Measurements from ENCODE around the gene TMEM121B. TPM values are rescaled to one million over a fixed set of nuclear protein-coding genes. Genes with fewer than 3 reads are reported as not detected.

Gene TMEM121B
- polyA plus RNA-seq, 3 donors = 1.4 to 3.2 (median 1.9) TPM

DNA sequence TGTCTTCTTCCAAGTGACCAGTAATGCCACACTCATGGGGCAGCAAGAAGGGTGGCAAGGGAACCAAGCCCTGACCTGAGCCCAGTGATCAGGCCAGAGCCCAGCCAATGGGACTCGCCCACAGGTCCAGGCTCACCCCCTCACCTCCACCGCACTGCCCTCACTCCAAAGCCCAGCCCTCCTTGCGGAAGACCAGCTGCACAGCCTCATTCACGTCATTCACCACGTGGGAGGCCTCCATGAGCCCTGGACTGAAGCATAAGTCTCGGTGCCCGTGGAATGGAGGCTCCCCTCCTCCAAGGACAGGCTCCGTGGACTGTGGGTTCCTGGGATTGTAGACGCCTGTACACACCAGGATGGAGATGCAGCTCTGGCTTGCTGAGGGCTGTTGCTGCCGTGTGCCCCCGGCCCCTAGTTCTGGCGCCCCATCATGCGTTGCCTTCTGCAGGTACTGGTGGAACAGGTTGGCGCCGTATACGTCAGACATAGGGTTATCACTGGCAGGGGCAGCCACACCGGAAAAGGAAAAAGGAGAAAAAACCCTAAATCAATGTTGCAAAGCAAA is 16.8 kb upstream of the TMEM121B start:
- no peak overlapping the region for H3K4me3 Mint-ChIP-seq
- no peaks in the 10 kb centered on the region for H3K9me3 Mint-ChIP-seq
- Histone ChIP-seq H3K27me3 (ENCODE audit: control insufficient read depth in 2 of 2, insufficient read depth in 2 of 2, low read length in 2 of 2) (no peaks in the 10 kb centered on the region), H3K4me2 (replicated peaks; ENCODE audit: extremely low read depth, low read length, poor library complexity, severe bottlenecking) (no peak overlapping the region), H3K4me1 (ENCODE audit: control insufficient read depth in 1 of 2, insufficient read depth in 2 of 2, low read length in 2 of 2) (no peaks in the 10 kb centered on the region), H2AFZ (ENCODE audit: insufficient read depth, low read depth, low read length, poor library complexity, severe bottlenecking) (no peak overlapping the region), H3K9ac (ENCODE audit: insufficient read depth, low read length, poor library complexity, severe bottlenecking) (no peak overlapping the region), H4K20me1 (ENCODE audit: insufficient read depth, low read length) (peaks cover 28% of the 10 kb centered on the region), H3K4me3 (replicated peaks in 1 of 3; ENCODE audit: low read depth in 2 of 3, low read length in 3 of 3) (no peak overlapping the region), H3K9me3 (replicated peaks in 1 of 2; ENCODE audit: control insufficient read depth in 1 of 2, insufficient read depth in 1 of 2, low read length in 2 of 2) (no peaks in the 10 kb centered on the region), H3K79me2 (ENCODE audit: insufficient read depth, low read length) (peaks cover 28% of the 10 kb centered on the region), H3K27ac (ENCODE audit: low read depth in 1 of 2, low read length in 2 of 2) (no peak overlapping the region), H3K36me3 (replicated peaks in 1 of 2; ENCODE audit: control insufficient read depth in 1 of 2, insufficient read depth in 2 of 2, low read length in 2 of 2) (peaks cover 70 to 74% of the 10 kb centered on the region in 2 donors)
- peak overlapping the region in 3 of 7 donors; percentile 10 to 74 (median 38) for H3K27ac Mint-ChIP-seq
- WGBS (ENCODE audit: insufficient coverage) = 98% methylated on average over 12 of the region's 17 CpGs
- H3K27me3 Mint-ChIP-seq (ENCODE audit: low read depth in 3 of 3) = peaks cover 0 to 6% (median 1%) of the 10 kb centered on the region in 3 donors
- no peak for DNase-seq
- peaks cover 63 to 83% of the 10 kb centered on the region in 2 donors for H3K36me3 Mint-ChIP-seq
- intact Hi-C loops (cut with micrococcal nuclease) = no loop called here
- H3K4me1 Mint-ChIP-seq = peaks cover 11% of the 10 kb centered on the region
- TF ChIP-seq, protein P1, sequence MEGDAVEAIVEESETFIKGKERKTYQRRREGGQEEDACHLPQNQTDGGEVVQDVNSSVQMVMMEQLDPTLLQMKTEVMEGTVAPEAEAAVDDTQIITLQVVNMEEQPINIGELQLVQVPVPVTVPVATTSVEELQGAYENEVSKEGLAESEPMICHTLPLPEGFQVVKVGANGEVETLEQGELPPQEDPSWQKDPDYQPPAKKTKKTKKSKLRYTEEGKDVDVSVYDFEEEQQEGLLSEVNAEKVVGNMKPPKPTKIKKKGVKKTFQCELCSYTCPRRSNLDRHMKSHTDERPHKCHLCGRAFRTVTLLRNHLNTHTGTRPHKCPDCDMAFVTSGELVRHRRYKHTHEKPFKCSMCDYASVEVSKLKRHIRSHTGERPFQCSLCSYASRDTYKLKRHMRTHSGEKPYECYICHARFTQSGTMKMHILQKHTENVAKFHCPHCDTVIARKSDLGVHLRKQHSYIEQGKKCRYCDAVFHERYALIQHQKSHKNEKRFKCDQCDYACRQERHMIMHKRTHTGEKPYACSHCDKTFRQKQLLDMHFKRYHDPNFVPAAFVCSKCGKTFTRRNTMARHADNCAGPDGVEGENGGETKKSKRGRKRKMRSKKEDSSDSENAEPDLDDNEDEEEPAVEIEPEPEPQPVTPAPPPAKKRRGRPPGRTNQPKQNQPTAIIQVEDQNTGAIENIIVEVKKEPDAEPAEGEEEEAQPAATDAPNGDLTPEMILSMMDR (IDR thresholded peaks at IDR 0.05) = no peak

DNA sequence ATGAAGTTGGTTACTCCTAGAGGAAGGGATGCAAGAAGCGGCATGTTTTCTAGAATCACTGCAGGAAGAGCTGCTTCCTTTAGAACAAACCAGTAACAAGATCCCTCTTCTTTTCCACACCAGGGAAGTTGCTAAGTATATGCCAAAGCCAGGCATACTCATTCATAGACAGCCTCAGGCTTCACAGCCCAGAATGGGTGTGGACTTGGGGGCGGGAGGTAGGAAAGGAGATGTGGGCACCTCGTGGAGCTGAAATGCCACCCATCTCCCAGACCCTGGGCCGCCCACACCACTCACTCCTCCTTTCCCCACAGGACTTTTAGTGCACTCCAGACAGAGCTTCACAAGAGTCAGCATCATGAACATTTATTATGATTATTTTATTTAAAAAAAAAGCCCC is 16.0 kb upstream of the TMEM121B start:
- WGBS (ENCODE audit: insufficient coverage) = no CpG with 5 or more reads among the region's 4 CpGs

More for the DNA sequence above, 16.0 kb upstream of the TMEM121B start:
- peaks cover 11% of the 10 kb centered on the region for H3K4me1 Mint-ChIP-seq
- Histone ChIP-seq H4K20me1 (ENCODE audit: insufficient read depth, low read length) (peaks cover 28% of the 10 kb centered on the region), H3K36me3 (replicated peaks in 1 of 2; ENCODE audit: control insufficient read depth in 1 of 2, insufficient read depth in 2 of 2, low read length in 2 of 2) (peaks cover 63 to 66% of the 10 kb centered on the region in 2 donors), H3K79me2 (ENCODE audit: insufficient read depth, low read length) (peaks cover 21% of the 10 kb centered on the region), H2AFZ (ENCODE audit: insufficient read depth, low read depth, low read length, poor library complexity, severe bottlenecking) (no peak overlapping the region), H3K4me2 (replicated peaks; ENCODE audit: extremely low read depth, low read length, poor library complexity, severe bottlenecking) (no peak overlapping the region), H3K9me3 (replicated peaks in 1 of 2; ENCODE audit: control insufficient read depth in 1 of 2, insufficient read depth in 1 of 2, low read length in 2 of 2) (no peaks in the 10 kb centered on the region), H3K9ac (ENCODE audit: insufficient read depth, low read length, poor library complexity, severe bottlenecking) (no peak overlapping the region), H3K4me3 (replicated peaks in 1 of 3; ENCODE audit: low read depth in 2 of 3, low read length in 3 of 3) (no peak overlapping the region), H3K27ac (ENCODE audit: low read depth in 1 of 2, low read length in 2 of 2) (no peak overlapping the region), H3K27me3 (ENCODE audit: control insufficient read depth in 2 of 2, insufficient read depth in 2 of 2, low read length in 2 of 2) (no peaks in the 10 kb centered on the region), H3K4me1 (ENCODE audit: control insufficient read depth in 1 of 2, insufficient read depth in 2 of 2, low read length in 2 of 2) (no peaks in the 10 kb centered on the region)
- TF ChIP-seq, protein P1 (IDR thresholded peaks at IDR 0.05) = no peak
- peak overlapping the region in 2 of 7 donors; percentile 45 to 60 for H3K27ac Mint-ChIP-seq
- H3K4me3 Mint-ChIP-seq = no peak overlapping the region
- H3K9me3 Mint-ChIP-seq = no peaks in the 10 kb centered on the region
- intact Hi-C loops (cut with micrococcal nuclease) = no loop called here
- H3K27me3 Mint-ChIP-seq (ENCODE audit: low read depth in 3 of 3) = peaks cover 0 to 6% (median 3%) of the 10 kb centered on the region in 3 donors
- peaks cover 55 to 75% of the 10 kb centered on the region in 2 donors for H3K36me3 Mint-ChIP-seq
- no peak for DNase-seq

Measured in CD14-positive monocyte (primary cell).